NCI-H1436 (cell line): ENCODE results near the gene WHRN.
A peak's percentile ranks its signal among the peaks of the same experiment; 100 is the strongest.

Experiments
- DNase-seq: peaks from one replicate; lab custom pipeline; 2025; lab: John Stamatoyannopoulos, UW

The WHRN gene

GRCh38 chr9:114397848-114398605, 107.2 kb downstream of the WHRN start:
- DNase-seq, result peak; percentile 93

- no peak for DNase-seq
Measured at GRCh38 chr9:114397219-114397847, 107.9 kb downstream of the WHRN start.

- no peak for DNase-seq
Measured at GRCh38 chr9:114396558-114397218, 108.6 kb downstream of the WHRN start.

GRCh38 chr9:114395768-114396167, 109.5 kb downstream of the WHRN start:
- DNase-seq, result no peak

- no peak for DNase-seq
Measured at GRCh38 chr9:114395334-114395617, 110.0 kb downstream of the WHRN start.

GRCh38 chr9:114394523-114395333, 110.5 kb downstream of the WHRN start:
- DNase-seq, result no peak

GRCh38 chr9:114392749-114393112, 112.5 kb downstream of the WHRN start:
- no peak for DNase-seq

- DNase-seq, result no peak
Measured at GRCh38 chr9:114390952-114391351, 114.3 kb downstream of the WHRN start.

GRCh38 chr9:114389612-114390368, 115.5 kb downstream of the WHRN start:
- no peak for DNase-seq

GRCh38 chr9:114388764-114389375, 116.4 kb downstream of the WHRN start:
- no peak for DNase-seq

- no peak for DNase-seq
Measured at GRCh38 chr9:114388357-114388682, 117.0 kb downstream of the WHRN start.

GRCh38 chr9:114387680-114388356, 117.5 kb downstream of the WHRN start, which contains the start of gene AKNA:
Gene AKNA (minus strand): TSS chr9:114387982. CDS start chr9:114381333, 6,649 bp downstream.
- no peak for DNase-seq

GRCh38 chr9:114386886-114387679, 118.2 kb downstream of the WHRN start:
- no peak for DNase-seq

GRCh38 chr9:114386361-114386885, 118.8 kb downstream of the WHRN start:
- no peak for DNase-seq

GRCh38 chr9:114385397-114386181, 119.7 kb downstream of the WHRN start:
- DNase-seq, result no peak

- no peak for DNase-seq
Measured at GRCh38 chr9:114384836-114385396, 120.4 kb downstream of the WHRN start.

- DNase-seq, result no peak
Measured at GRCh38 chr9:114384341-114384740, 120.9 kb downstream of the WHRN start.

- DNase-seq, result no peak
Measured at GRCh38 chr9:114383521-114384231, 121.6 kb downstream of the WHRN start.
